Endodermal cell (in vitro differentiated cells): ENCODE measurements around the gene OR13C8. TPM values are rescaled to one million over a fixed set of nuclear protein-coding genes. Genes with fewer than 3 reads are reported as not detected.

ENCODE experiments used
- DNase-seq: peaks from one replicate; pipeline ENCODE4 v3.0.0-alpha.2; 2017
- H3K27ac ChIP-seq: 2 replicates; pipeline ENCODE4 v1.5.1; 2013; ENCODE audit warnings: mild to moderate bottlenecking, low read depth, low read length, moderate library complexity
- H3K27me3 ChIP-seq: 2 replicates; pipeline ENCODE4 v1.6.1; 2013; ENCODE audit warnings: mild to moderate bottlenecking, low read length, moderate library complexity; ENCODE audit not compliant: insufficient read depth, control insufficient read depth, poor library complexity, severe bottlenecking
- H3K36me3 ChIP-seq: 2 replicates; pipeline ENCODE4 v1.7.0; 2013; ENCODE audit warnings: mild to moderate bottlenecking, low read length, moderate library complexity; ENCODE audit not compliant: control insufficient read depth, insufficient read depth
- H3K4me1 ChIP-seq: one replicate; pipeline ENCODE4 v1.7.0; 2013; ENCODE audit warnings: low read length; ENCODE audit not compliant: control insufficient read depth, insufficient read depth
- H3K4me3 ChIP-seq: 2 replicates; pipeline ENCODE4 v1.5.1; 2013; ENCODE audit warnings: mild to moderate bottlenecking, low read length, moderate library complexity
- H3K9ac ChIP-seq: 2 replicates; pipeline ENCODE4 v1.6.1; 2013; ENCODE audit warnings: mild to moderate bottlenecking, low read length, moderate library complexity; ENCODE audit not compliant: poor library complexity, severe bottlenecking; ENCODE audit errors: extremely low read depth
- H3K9me3 ChIP-seq: 2 replicates; pipeline ENCODE4 v1.6.1; 2013; ENCODE audit warnings: mild to moderate bottlenecking, low read length, moderate library complexity; ENCODE audit not compliant: control insufficient read depth
- H3K27ac Mint-ChIP-seq: 2 replicates; pipeline ENCODE4 v1.8.0; 2020; ENCODE audit warnings: mixed read lengths
- H3K27me3 Mint-ChIP-seq: 2 replicates; pipeline ENCODE4 v1.8.0; 2021; ENCODE audit warnings: mild to moderate bottlenecking, mixed read lengths; ENCODE audit not compliant: insufficient read depth
- H3K36me3 Mint-ChIP-seq: 2 replicates; pipeline ENCODE4 v1.8.0; 2020; ENCODE audit warnings: low read depth, mixed read lengths
- H3K4me1 Mint-ChIP-seq: 2 replicates; pipeline ENCODE4 v1.8.0; 2020; ENCODE audit warnings: mixed read lengths
- H3K4me3 Mint-ChIP-seq: 2 replicates; pipeline ENCODE4 v1.8.0; 2020; ENCODE audit warnings: mild to moderate bottlenecking, moderate library complexity, mixed read lengths
- H3K9me3 Mint-ChIP-seq: 2 replicates; pipeline ENCODE4 v1.8.0; 2020; ENCODE audit warnings: mild to moderate bottlenecking, mixed read lengths
- CTCF ChIP-seq: fragments of 200-600 bp; sonication (generic); conservative IDR thresholded peaks from 2 replicates; pipeline ENCODE4 v1.5.0; 2021; ENCODE audit warnings: antibody characterized with exemption, mild to moderate bottlenecking
- WGBS, 2 experiments: methylation state at CpG; one replicate each; pipeline versions ENCODE4 v1.1.5 to v1.1.7; 2013; ENCODE audit warnings: missing lambda C conversion rate in 2 of 2, mixed read lengths in 1 of 2; ENCODE audit not compliant: insufficient coverage in 1 of 2, insufficient read length in 1 of 2; 5-methylcytosine and 5-hydroxymethylcytosine counted together
- total RNA-seq, 2 donors: library from RNA; stranded (reverse); fragmentation: NEBNext Ultra II Directional in 1 of 2; extraction: Animal tissue kit (Norgen Biotek cat#: 25700) in 1 of 2; gene quantifications; 2 replicates in 1 of 2; 3 replicates in 1 of 2; pipeline ENCODE4 v1.2.1, GENCODE V29; 2021

The OR13C8 gene
- total RNA-seq, 2 donors from 2014 or later, result not detected

- Histone ChIP-seq H3K9ac (no peak within 1 kb of the TSS), H3K36me3 (no peaks in the 10 kb centered on the region), H3K27ac (no peak within 1 kb of the TSS), H3K27me3 (no peaks in the 10 kb centered on the region), H3K4me1 (no peaks in the 10 kb centered on the region), H3K4me3 (no peak within 1 kb of the TSS), H3K9me3 (no peaks in the 10 kb centered on the region)
- Mint-ChIP-seq H3K27me3 (no peaks in the 10 kb centered on the region), H3K27ac (no peak within 1 kb of the TSS), H3K36me3 (no peaks in the 10 kb centered on the region), H3K4me3 (no peak within 1 kb of the TSS), H3K4me1 (no peaks in the 10 kb centered on the region), H3K9me3 (no peaks in the 10 kb centered on the region)
- no peak for DNase-seq
- WGBS, 2 experiments, result 90 to 93% methylated on average over 4 to 5 of the region's 5 CpGs
- no peak for TF ChIP-seq CTCF
These were observed 32.2 kb upstream of the OR13C8 start, which contains the start of gene OR13C3 for GRCh38 chr9:104536756-104537155. Gene OR13C3, minus strand, starts transcription at chr9:104536856. Its CDS starts 133 bp downstream, at chr9:104536723.

- Mint-ChIP-seq H3K27me3 (no peaks in the 10 kb centered on the region), H3K4me3 (no peak overlapping the region), H3K27ac (no peak overlapping the region), H3K36me3 (no peaks in the 10 kb centered on the region), H3K9me3 (no peaks in the 10 kb centered on the region), H3K4me1 (no peaks in the 10 kb centered on the region)
- Histone ChIP-seq H3K4me1 (no peaks in the 10 kb centered on the region), H3K27ac (no peak overlapping the region), H3K36me3 (no peaks in the 10 kb centered on the region), H3K4me3 (no peak overlapping the region), H3K27me3 (no peaks in the 10 kb centered on the region), H3K9me3 (no peaks in the 10 kb centered on the region), H3K9ac (no peak overlapping the region)
- WGBS, 2 experiments, result 60 to 61% methylated on average over 1 of the region's 1 CpG
- no peak for DNase-seq
- TF ChIP-seq CTCF, result no peak
These were observed 29.7 kb upstream of the OR13C8 start for GRCh38 chr9:104539275-104539674.

- TF ChIP-seq CTCF, result no peak
- H3K4me1 Mint-ChIP-seq, result no peaks in the 10 kb centered on the region
- no peak overlapping the region for H3K27ac Mint-ChIP-seq
- H3K4me3 ChIP-seq, result no peak overlapping the region
- H3K36me3 ChIP-seq, result no peaks in the 10 kb centered on the region
- WGBS, 2 experiments, result 82 to 91% methylated on average over 3 to 4 of the region's 4 CpGs
- H3K4me1 ChIP-seq, result no peaks in the 10 kb centered on the region
- H3K27ac ChIP-seq, result no peak overlapping the region
- H3K36me3 Mint-ChIP-seq, result no peaks in the 10 kb centered on the region
- no peak for DNase-seq
- no peaks in the 10 kb centered on the region for H3K27me3 ChIP-seq
- no peak overlapping the region for H3K9ac ChIP-seq
- H3K9me3 Mint-ChIP-seq, result no peaks in the 10 kb centered on the region
- H3K27me3 Mint-ChIP-seq, result no peaks in the 10 kb centered on the region
- no peaks in the 10 kb centered on the region for H3K9me3 ChIP-seq
- no peak overlapping the region for H3K4me3 Mint-ChIP-seq
These were observed 24.3 kb upstream of the OR13C8 start for GRCh38 chr9:104544644-104545043.
